HepG2 (cell line): ENCODE results near the gene ZNF117. TPM values are rescaled to one million over a fixed set of nuclear protein-coding genes. Genes with fewer than 3 reads are reported as not detected.

ENCODE experiments used
- AHR ChIP-seq: IDR thresholded peaks from 2 replicates; pipeline ENCODE4 v1.6.1; 2018; ENCODE audit warnings: missing genetic modification reagents, missing compliant biosample characterization
- BRF2 ChIP-seq: sonication (generic); formaldehyde crosslinking; IDR thresholded peaks from 2 replicates; pipeline ENCODE4 v1.8.1; 2022; ENCODE audit warnings: mild to moderate bottlenecking, missing genetic modification reagents
- GATAD1 ChIP-seq: IDR thresholded peaks from 2 replicates; pipeline ENCODE4 v1.6.1; 2016; ENCODE audit warnings: missing genetic modification reagents, missing compliant biosample characterization
- KIAA2018 ChIP-seq: sonication (generic); formaldehyde crosslinking; IDR thresholded peaks from 2 replicates; pipeline ENCODE4 v1.5.0; 2020; ENCODE audit warnings: mild to moderate bottlenecking, missing genetic modification reagents, borderline replicate concordance
- NAIF1 ChIP-seq: sonication (generic); formaldehyde crosslinking; IDR thresholded peaks from 2 replicates; pipeline ENCODE4 v1.5.0; 2020; ENCODE audit warnings: mild to moderate bottlenecking, missing genetic modification reagents, borderline replicate concordance
- PHF5A ChIP-seq: IDR thresholded peaks from one replicate; pipeline ENCODE4 v1.6.1; 2018; ENCODE audit warnings: low read depth, missing genetic modification reagents; ENCODE audit not compliant: unreplicated experiment
- SMAD3 ChIP-seq: sonication (generic); formaldehyde crosslinking; IDR thresholded peaks from 2 replicates; pipeline ENCODE4 v1.4.0; 2020; ENCODE audit warnings: missing genetic modification reagents
- ZBTB37 ChIP-seq: sonication (generic); formaldehyde crosslinking; IDR thresholded peaks from 2 replicates; pipeline ENCODE4 v1.4.0; 2020; ENCODE audit warnings: mild to moderate bottlenecking, missing genetic modification reagents
- ZNF335 ChIP-seq: sonication (generic); formaldehyde crosslinking; IDR thresholded peaks from 2 replicates; pipeline ENCODE4 v1.4.0; 2020; ENCODE audit warnings: missing genetic modification reagents
- ZNF546 ChIP-seq: sonication (generic); formaldehyde crosslinking; conservative IDR thresholded peaks from 2 replicates; pipeline ENCODE4 v1.8.1; 2023; ENCODE audit warnings: mild to moderate bottlenecking, missing genetic modification reagents
- ZNF770 ChIP-seq: sonication (generic); formaldehyde crosslinking; IDR thresholded peaks from 2 replicates; pipeline ENCODE4 v1.5.0; 2020; ENCODE audit warnings: mild to moderate bottlenecking, missing genetic modification reagents
- ZNF777 ChIP-seq: sonication (generic); formaldehyde crosslinking; IDR thresholded peaks from 2 replicates; pipeline ENCODE4 v1.4.0; 2020; ENCODE audit warnings: missing genetic modification reagents
- ZNF782 ChIP-seq: sonication (generic); formaldehyde crosslinking; IDR thresholded peaks from 2 replicates; pipeline ENCODE4 v1.4.0; 2020; ENCODE audit warnings: missing genetic modification reagents, mild to moderate bottlenecking, borderline replicate concordance
- ZNF879 ChIP-seq: sonication (generic); formaldehyde crosslinking; IDR thresholded peaks from 2 replicates; pipeline ENCODE4 v1.8.1; 2023; ENCODE audit warnings: missing genetic modification reagents
- polyA plus RNA-seq, 8 experiments: library from polyadenylated mRNA; depleted of rRNA in 3 of 8; stranded (reverse) in 7 of 8; unstranded in 1 of 8; fragments of >200 nt; fragmentation: Illumina TruSeq in 4 of 8; extraction: Trizol in 4 of 8; gene quantifications; 2 replicates each; pipeline versions ENCODE4 v1.2.1 to v1.2.3, GENCODE V29; 2011 to 2016; ENCODE audit warnings: low read depth in 4 of 8, missing spikeins in 1 of 8, mixed read lengths in 1 of 8; ENCODE audit not compliant: insufficient read depth in 1 of 8
- total RNA-seq, 5 experiments: library from RNA; depleted of rRNA; stranded (reverse); fragments of >200 nt; fragmentation: Illumina TruSeq; extraction: Trizol; gene quantifications; 2 replicates each; pipeline ENCODE4 v1.2.3, GENCODE V29; 2016; ENCODE audit warnings: low read depth in 1 of 5

The ZNF117 gene
- total and polyA plus RNA-seq, 2 of the 13 experiments (the other 11 are each of a cell fraction or from before 2014, with no cell fraction given), result 6.6 to 20.0 TPM

GRCh38 chr7:65006094-65006992 is 15.5 kb upstream of the ZNF117 start, which contains the start of gene ERV3-1 (continued):
- no peak for TF ChIP-seq KIAA2018 (CRISPR knock-in tag)
- TF ChIP-seq PHF5A (CRISPR knock-in tag), result no peak
- peak; percentile 54; the same call in 1 of the 2 replicates for TF ChIP-seq AHR
- TF ChIP-seq SMAD3 (CRISPR knock-in tag), result peak; percentile 71; the same call in 1 of the 2 replicates
- TF ChIP-seq ZNF770 (CRISPR knock-in tag), result no peak
- no peak for TF ChIP-seq ZNF879 (CRISPR knock-in tag)
- TF ChIP-seq ZBTB37, result no peak
- no peak for TF ChIP-seq ZNF335 (CRISPR knock-in tag)
- TF ChIP-seq ZNF546 (CRISPR knock-in tag), result no peak; the same call in 1 of the 2 replicates
- TF ChIP-seq ZNF777 (CRISPR knock-in tag), result peak; percentile 57
- TF ChIP-seq BRF2, result no peak
- TF ChIP-seq NAIF1 (CRISPR knock-in tag), result no peak; the same call in 1 of the 2 replicates
- TF ChIP-seq GATAD1 (CRISPR knock-in tag), result peak; percentile 64
- no peak for TF ChIP-seq ZNF782 (CRISPR knock-in tag)
